CD4-positive, alpha-beta memory T cell (primary cell): ENCODE data around the gene ENOX2. TPM values are rescaled to one million over a fixed set of nuclear protein-coding genes. Genes with fewer than 3 reads are reported as not detected.

Source experiments
- CTCF ChIA-PET: fragments of 350-600 bp; sonication (Branson Sonifier 250); formaldehyde crosslinking; loops from one replicate; lab custom pipeline; 2021; ENCODE audit warnings: inconsistent platforms; ENCODE audit not compliant: partially characterized antibody; lab: Charles Lee
- POLR2A ChIA-PET: fragments of 350-600 bp; sonication (Branson Sonifier 250); formaldehyde crosslinking; loops from one replicate; lab custom pipeline; 2021; ENCODE audit not compliant: partially characterized antibody; lab: Charles Lee
- DNase-seq, 5 donors: peaks; one replicate each; pipeline versions ENCODE4 v3.0.0 to v3.0.0-alpha.2; 2020 to 2022; ENCODE audit warnings: mixed read lengths in 1 of 5
- H3K27ac ChIP-seq: one replicate; pipeline ENCODE4 v1.7.0; 2013; ENCODE audit warnings: low read depth, low read length
- H3K27me3 ChIP-seq: 2 replicates; pipeline ENCODE4 v1.7.0; 2013; ENCODE audit warnings: mild to moderate bottlenecking, low read length, moderate library complexity; ENCODE audit not compliant: insufficient read depth
- H3K36me3 ChIP-seq: 2 replicates; pipeline ENCODE4 v1.7.0; 2013; ENCODE audit warnings: mild to moderate bottlenecking, low read length, moderate library complexity; ENCODE audit not compliant: insufficient read depth
- H3K4me1 ChIP-seq: 2 replicates; pipeline ENCODE4 v1.7.0; 2013; ENCODE audit warnings: mild to moderate bottlenecking, low read length, moderate library complexity; ENCODE audit not compliant: insufficient read depth
- H3K4me3 ChIP-seq, 2 donors: one replicate each; pipeline ENCODE4 v1.7.0; 2013; ENCODE audit warnings: low read length in 2 of 2, mild to moderate bottlenecking in 1 of 2
- H3K9me3 ChIP-seq, 2 donors: one replicate each; pipeline ENCODE4 v1.7.0; 2013; ENCODE audit warnings: low read length in 2 of 2, control low read depth in 1 of 2; ENCODE audit not compliant: control insufficient read depth in 1 of 2
- H3K27ac Mint-ChIP-seq, 7 donors: one replicate each; pipeline ENCODE4 v1.8.0; 2020 to 2021; ENCODE audit warnings: mixed read lengths in 7 of 7, mild to moderate bottlenecking in 6 of 7, inconsistent platforms in 3 of 7, moderate library complexity in 3 of 7
- H3K27me3 Mint-ChIP-seq, 2 donors: one replicate each; pipeline ENCODE4 v1.8.0; 2020 to 2021; ENCODE audit warnings: mixed read lengths in 2 of 2
- H3K36me3 Mint-ChIP-seq, 2 donors: one replicate each; pipeline ENCODE4 v1.8.0; 2020 to 2021; ENCODE audit warnings: mixed read lengths in 2 of 2, inconsistent platforms in 1 of 2, mild to moderate bottlenecking in 1 of 2
- H3K4me1 Mint-ChIP-seq, 4 donors: one replicate each; pipeline ENCODE4 v1.8.0; 2020 to 2021; ENCODE audit warnings: mixed read lengths in 4 of 4, mild to moderate bottlenecking in 1 of 4
- H3K4me3 Mint-ChIP-seq, 8 donors: one replicate each; pipeline ENCODE4 v1.8.0; 2020 to 2021; ENCODE audit warnings: mixed read lengths in 8 of 8, mild to moderate bottlenecking in 7 of 8, moderate library complexity in 6 of 8, inconsistent platforms in 3 of 8
- H3K9me3 Mint-ChIP-seq, 8 donors: one replicate each; pipeline ENCODE4 v1.8.0; 2020 to 2021; ENCODE audit warnings: mixed read lengths in 8 of 8, mild to moderate bottlenecking in 5 of 8, inconsistent platforms in 3 of 8, moderate library complexity in 1 of 8
- intact Hi-C: fragments of 100-400 bp; cut with micrococcal nuclease; formaldehyde crosslinking; loops from one replicate; pipeline ENCODE4 v1.15.1; 2023
- polyA plus RNA-seq, 2 donors: library from polyadenylated mRNA; unstranded; fragments of 300-500 nt; fragmentation: Illumina TruSeq; gene quantifications; one replicate each; pipeline ENCODE4 v1.2.3, GENCODE V29; 2021
- total RNA-seq, 2 experiments: library from RNA; stranded (reverse); gene quantifications; one replicate each; pipeline ENCODE4 v1.2.3, GENCODE V29; 2021

ENOX2 gene
- total and polyA plus RNA-seq, 4 experiments from 2014 or later = 13.6 to 19.3 (median 14.9) TPM

- peaks cover 0 to 2% (median under 1%) of the 10 kb centered on the region in 4 donors for H3K4me1 Mint-ChIP-seq
- Histone ChIP-seq H3K27ac (no peak overlapping the region), H3K4me1 (no peaks in the 10 kb centered on the region), H3K36me3 (no peaks in the 10 kb centered on the region), H3K4me3 (no peak overlapping the region), H3K27me3 (no peaks in the 10 kb centered on the region), H3K9me3 (no peaks in the 10 kb centered on the region)
- ChIA-PET CTCF (no interaction called here), POLR2A (no interaction called here)
- no peak overlapping the region for H3K27ac Mint-ChIP-seq
- H3K4me3 Mint-ChIP-seq = no peak overlapping the region
- H3K9me3 Mint-ChIP-seq = no peaks in the 10 kb centered on the region
- DNase-seq = no peak
- H3K27me3 Mint-ChIP-seq = no peaks in the 10 kb centered on the region
- peaks cover 0 to 5% of the 10 kb centered on the region in 2 donors for H3K36me3 Mint-ChIP-seq
- intact Hi-C loops = no loop called here
Observed at GRCh38 chrX:130861462-130861861, 41.5 kb downstream of the ENOX2 start.

GRCh38 chrX:130857207-130857606 is 45.8 kb downstream of the ENOX2 start:
- no peaks in the 10 kb centered on the region for H3K36me3 ChIP-seq
- H3K27me3 ChIP-seq = no peaks in the 10 kb centered on the region
- DNase-seq = no peak
- CTCF ChIA-PET = no interaction called here
- no peak overlapping the region for H3K4me3 ChIP-seq
- H3K27ac ChIP-seq = no peak overlapping the region
- intact Hi-C loops = no loop called here
- H3K27ac Mint-ChIP-seq = no peak overlapping the region
- peaks cover 0 to 1% (median 0%) of the 10 kb centered on the region in 8 donors for H3K9me3 Mint-ChIP-seq
- no peak overlapping the region for H3K4me3 Mint-ChIP-seq
- no peaks in the 10 kb centered on the region for H3K4me1 Mint-ChIP-seq
- no peaks in the 10 kb centered on the region for H3K9me3 ChIP-seq
- no peaks in the 10 kb centered on the region for H3K4me1 ChIP-seq
- peaks cover 4 to 12% of the 10 kb centered on the region in 2 donors for H3K36me3 Mint-ChIP-seq
- H3K27me3 Mint-ChIP-seq = no peaks in the 10 kb centered on the region
- POLR2A ChIA-PET = no interaction called here

GRCh38 chrX:130851569-130851968 is 51.4 kb downstream of the ENOX2 start:
- no peaks in the 10 kb centered on the region for H3K4me1 ChIP-seq
- Mint-ChIP-seq H3K4me1 (peaks cover 4 to 20% (median 8%) of the 10 kb centered on the region in 4 donors), H3K9me3 (peaks cover 0 to 1% (median 0%) of the 10 kb centered on the region in 8 donors), H3K27ac (no peak overlapping the region), H3K27me3 (no peaks in the 10 kb centered on the region), H3K36me3 (peaks cover 4 to 7% of the 10 kb centered on the region in 2 donors), H3K4me3 (no peak overlapping the region)
- ChIA-PET CTCF (no interaction called here), POLR2A (no interaction called here)
- H3K27me3 ChIP-seq = no peaks in the 10 kb centered on the region
- no peaks in the 10 kb centered on the region for H3K9me3 ChIP-seq
- no peak for DNase-seq
- H3K27ac ChIP-seq = no peak overlapping the region
- no peak overlapping the region for H3K4me3 ChIP-seq
- H3K36me3 ChIP-seq = no peaks in the 10 kb centered on the region
- intact Hi-C loops = no loop called here

GRCh38 chrX:130848763-130849162 is 54.2 kb downstream of the ENOX2 start:
- DNase-seq = no peak
- CTCF ChIA-PET = no interaction called here
- no peaks in the 10 kb centered on the region for H3K27me3 ChIP-seq
- H3K4me1 ChIP-seq = no peaks in the 10 kb centered on the region
- H3K4me1 Mint-ChIP-seq = peaks cover 4 to 20% (median 8%) of the 10 kb centered on the region in 4 donors
- H3K36me3 Mint-ChIP-seq = no peaks in the 10 kb centered on the region
- no peaks in the 10 kb centered on the region for H3K27me3 Mint-ChIP-seq
- H3K4me3 Mint-ChIP-seq = peak overlapping the region in 1 of 8 donors; percentile 13
- H3K9me3 Mint-ChIP-seq = peaks cover 0 to 2% (median 0%) of the 10 kb centered on the region in 8 donors
- H3K4me3 ChIP-seq = no peak overlapping the region
- no peak overlapping the region for H3K27ac Mint-ChIP-seq
- H3K36me3 ChIP-seq = no peaks in the 10 kb centered on the region
- intact Hi-C loops = no loop called here
- no peak overlapping the region for H3K27ac ChIP-seq
- no peaks in the 10 kb centered on the region for H3K9me3 ChIP-seq
- POLR2A ChIA-PET = no interaction called here

DNA sequence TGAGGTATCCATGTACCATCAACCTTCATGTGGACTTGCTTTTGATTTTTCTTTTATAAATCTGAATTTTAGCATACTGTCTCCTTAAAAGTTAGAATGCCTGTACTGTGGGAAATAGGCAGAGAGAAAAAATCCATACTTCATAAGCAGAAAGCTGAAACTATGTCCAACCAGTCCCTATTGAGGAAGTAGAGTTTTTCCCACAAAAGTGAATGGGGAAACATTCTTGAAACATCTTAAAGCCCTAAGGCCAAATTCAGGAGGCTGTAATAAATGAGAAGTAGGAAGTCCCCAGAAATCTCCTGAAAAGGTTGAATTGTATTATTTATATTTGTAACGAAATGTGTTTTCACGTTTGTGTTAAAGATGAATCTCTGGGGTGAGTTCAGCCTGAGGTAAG is 56.3 kb downstream of the ENOX2 start:
- Histone ChIP-seq H3K27me3 (no peaks in the 10 kb centered on the region), H3K4me3 (no peak overlapping the region), H3K27ac (no peak overlapping the region), H3K4me1 (no peaks in the 10 kb centered on the region), H3K9me3 (no peaks in the 10 kb centered on the region), H3K36me3 (no peaks in the 10 kb centered on the region)
- intact Hi-C loops = no loop called here
- ChIA-PET CTCF (no interaction called here), POLR2A (no interaction called here)
- H3K4me1 Mint-ChIP-seq = peaks cover 4 to 20% (median 8%) of the 10 kb centered on the region in 4 donors
- H3K27ac Mint-ChIP-seq = no peak overlapping the region
- no peaks in the 10 kb centered on the region for H3K36me3 Mint-ChIP-seq
- no peak overlapping the region for H3K4me3 Mint-ChIP-seq
- DNase-seq = no peak
- no peaks in the 10 kb centered on the region for H3K27me3 Mint-ChIP-seq
- H3K9me3 Mint-ChIP-seq = peaks cover 0 to 2% (median 0%) of the 10 kb centered on the region in 8 donors

GRCh38 chrX:130841776-130842175 is 61.2 kb downstream of the ENOX2 start:
- DNase-seq = no peak
- ChIA-PET POLR2A (no interaction called here), CTCF (no interaction called here)

DNA sequence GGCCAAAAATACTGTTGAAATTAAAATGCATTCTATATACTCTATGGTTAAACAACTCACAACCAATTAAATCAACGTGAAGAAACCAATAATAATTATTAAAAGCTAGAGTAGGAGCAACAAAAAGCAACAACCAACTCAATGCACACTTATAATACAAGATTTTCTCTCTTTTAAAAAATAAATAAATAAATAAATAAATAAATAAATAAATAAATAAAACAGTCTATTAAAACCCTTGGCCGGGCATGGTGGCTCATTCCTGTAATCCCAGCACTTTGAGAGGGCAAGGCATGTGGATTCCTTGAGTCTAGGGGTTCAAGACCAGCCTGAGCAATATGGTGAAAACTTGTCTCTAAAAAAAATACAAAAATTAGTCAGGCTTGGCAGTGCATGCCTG is 62.7 kb downstream of the ENOX2 start:
- ChIA-PET POLR2A (no interaction called here), CTCF (no interaction called here)
- Histone ChIP-seq H3K4me1 (no peaks in the 10 kb centered on the region), H3K36me3 (no peaks in the 10 kb centered on the region), H3K27me3 (no peaks in the 10 kb centered on the region), H3K27ac (no peak overlapping the region), H3K9me3 (no peaks in the 10 kb centered on the region), H3K4me3 (no peak overlapping the region)
- intact Hi-C loops = no loop called here
- H3K36me3 Mint-ChIP-seq = no peaks in the 10 kb centered on the region
- H3K4me3 Mint-ChIP-seq = no peak overlapping the region
- H3K4me1 Mint-ChIP-seq = no peaks in the 10 kb centered on the region
- H3K27ac Mint-ChIP-seq = no peak overlapping the region
- no peaks in the 10 kb centered on the region for H3K27me3 Mint-ChIP-seq
- no peaks in the 10 kb centered on the region for H3K9me3 Mint-ChIP-seq
- no peak for DNase-seq

More at GRCh38 chrX:130841776-130842175, 61.2 kb downstream of the ENOX2 start:
- no peaks in the 10 kb centered on the region for H3K36me3 ChIP-seq
- intact Hi-C loops = no loop called here
- no peak overlapping the region for H3K4me3 ChIP-seq
- H3K9me3 ChIP-seq = no peaks in the 10 kb centered on the region
- Mint-ChIP-seq H3K36me3 (no peaks in the 10 kb centered on the region), H3K9me3 (peaks cover 0 to 2% (median 0%) of the 10 kb centered on the region in 8 donors), H3K27ac (no peak overlapping the region), H3K27me3 (no peaks in the 10 kb centered on the region), H3K4me3 (no peak overlapping the region), H3K4me1 (no peaks in the 10 kb centered on the region)
- H3K4me1 ChIP-seq = no peaks in the 10 kb centered on the region
- H3K27me3 ChIP-seq = no peaks in the 10 kb centered on the region
- no peak overlapping the region for H3K27ac ChIP-seq

GRCh38 chrX:130836447-130836846 is 66.6 kb downstream of the ENOX2 start:
- no peaks in the 10 kb centered on the region for H3K27me3 Mint-ChIP-seq
- POLR2A ChIA-PET = interaction anchor here (0.6 kb wide), 1 partner anchor 10 kb away, joined by 6 read pairs; no protein-coding TSS in a partner anchor
- H3K4me1 Mint-ChIP-seq = peaks cover 0 to 9% (median 4%) of the 10 kb centered on the region in 4 donors
- Histone ChIP-seq H3K27ac (no peak overlapping the region), H3K4me1 (no peaks in the 10 kb centered on the region), H3K36me3 (no peaks in the 10 kb centered on the region), H3K27me3 (no peaks in the 10 kb centered on the region), H3K4me3 (no peak overlapping the region), H3K9me3 (no peaks in the 10 kb centered on the region)
- peaks cover 0 to under 1% (median 0%) of the 10 kb centered on the region in 8 donors for H3K9me3 Mint-ChIP-seq
- CTCF ChIA-PET = no interaction called here
- intact Hi-C loops = no loop called here
- no peak overlapping the region for H3K4me3 Mint-ChIP-seq
- H3K36me3 Mint-ChIP-seq = no peaks in the 10 kb centered on the region
- no peak for DNase-seq
- no peak overlapping the region for H3K27ac Mint-ChIP-seq
